ENCODE results near the gene EDDM13. TPM values are rescaled to one million over a fixed set of nuclear protein-coding genes. Genes with fewer than 3 reads are reported as not detected.

The EDDM13 gene
- 0.96 TPM in 1 of 2 replicates, not detected in the other for total RNA-seq

GRCh38 chr19:56272161-56272798, at the start of gene EDDM13:
Gene EDDM13 (plus strand): TSS chr19:56272748. CDS start chr19:56272835, 87 bp downstream.

GRCh38 chr19:56314381-56315076, 42.0 kb downstream of the EDDM13 start, which contains the start of gene ZSCAN5A:
Gene ZSCAN5A (minus strand): TSS chr19:56314839. CDS start chr19:56225046, 89,793 bp downstream.

Other genes with a start within 250 kb of the EDDM13 start
- gene ZNF787, start 151.5 kb upstream of the EDDM13 start, total RNA-seq = 42.6 and 44.3 TPM in 2 replicates
- 9.0 and 10.1 TPM in 2 replicates for gene ZNF444, start 131.5 kb upstream of the EDDM13 start, total RNA-seq
- gene GALP, start 96.7 kb upstream of the EDDM13 start, total RNA-seq = not detected in 2 replicates
- gene ZSCAN5B, start 75.0 kb upstream of the EDDM13 start, total RNA-seq = not detected in 2 replicates
- not detected in 2 replicates for gene ZSCAN5C, start 70.5 kb upstream of the EDDM13 start, total RNA-seq
- gene ZSCAN5A, start 42.1 kb downstream of the EDDM13 start, total RNA-seq = 3.2 and 3.4 TPM in 2 replicates
- 1.4 and 7.2 TPM in 2 replicates for gene ZNF582, start 120.8 kb downstream of the EDDM13 start, total RNA-seq
- gene ZNF583, start 131.6 kb downstream of the EDDM13 start, total RNA-seq = 2.6 and 2.7 TPM in 2 replicates
- 3.6 and 6.0 TPM in 2 replicates for gene ZNF667, start 204.6 kb downstream of the EDDM13 start, total RNA-seq
- gene ZNF471, start 235.1 kb downstream of the EDDM13 start, total RNA-seq = 0.64 and 2.4 TPM in 2 replicates